Measurements from ENCODE around the gene INPP5A.

INPP5A gene

GRCh38 chr10:132628966-132629900 is 91.6 kb downstream of the INPP5A start:
- no peak for DNase-seq (ENCODE audit: low spot score)

DNA sequence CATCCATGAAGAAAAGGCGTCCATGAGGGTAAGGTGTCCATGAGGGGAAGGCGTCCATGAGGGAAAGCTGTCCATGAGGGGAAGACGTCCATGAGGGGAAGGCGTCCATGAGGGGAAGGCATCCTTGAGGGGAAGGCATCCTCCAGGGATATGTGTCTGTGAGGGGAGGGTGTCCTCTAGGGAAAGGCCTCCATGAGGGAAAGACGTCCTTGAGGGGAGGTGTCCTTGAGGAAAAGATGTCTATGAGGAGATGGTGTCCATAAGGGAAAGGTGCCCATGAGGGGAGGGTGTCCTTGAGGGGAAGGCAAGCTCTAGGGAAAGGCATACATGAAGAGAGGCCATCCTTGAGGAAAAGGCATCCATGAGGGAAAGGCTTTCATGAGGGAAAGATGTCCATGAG is 92.6 kb downstream of the INPP5A start:
- no peak for DNase-seq (ENCODE audit: low spot score)

GRCh38 chr10:132630666-132631337 is 93.2 kb downstream of the INPP5A start:
- no peak for DNase-seq (ENCODE audit: low spot score)

DNA sequence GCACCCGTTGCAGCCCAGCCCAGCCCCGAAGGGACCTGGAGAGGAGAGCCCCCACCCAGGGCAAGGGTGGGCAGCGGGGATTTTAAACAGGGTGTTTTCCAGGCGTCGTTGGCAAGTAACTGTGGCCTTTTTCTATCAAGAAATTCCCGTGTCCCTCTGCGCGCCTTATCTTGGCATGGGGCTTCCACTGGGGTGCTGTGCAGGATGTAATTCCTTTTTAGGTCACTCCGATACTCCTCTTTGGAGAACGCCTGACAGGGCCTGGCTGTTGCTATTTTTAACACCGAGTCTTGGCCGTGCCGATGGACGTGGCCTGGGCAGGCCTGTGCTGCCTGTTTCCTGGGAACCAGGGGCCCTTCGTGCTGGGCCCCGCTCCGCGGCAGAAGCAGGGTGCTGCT is 93.8 kb downstream of the INPP5A start:
- no peak for DNase-seq (ENCODE audit: low spot score)

- DNase-seq (ENCODE audit: low spot score): no peak
Observed at GRCh38 chr10:132632091-132632561, 94.5 kb downstream of the INPP5A start.

- no peak for DNase-seq (ENCODE audit: low spot score)
Observed at GRCh38 chr10:132632851-132633684, 95.5 kb downstream of the INPP5A start.

DNA sequence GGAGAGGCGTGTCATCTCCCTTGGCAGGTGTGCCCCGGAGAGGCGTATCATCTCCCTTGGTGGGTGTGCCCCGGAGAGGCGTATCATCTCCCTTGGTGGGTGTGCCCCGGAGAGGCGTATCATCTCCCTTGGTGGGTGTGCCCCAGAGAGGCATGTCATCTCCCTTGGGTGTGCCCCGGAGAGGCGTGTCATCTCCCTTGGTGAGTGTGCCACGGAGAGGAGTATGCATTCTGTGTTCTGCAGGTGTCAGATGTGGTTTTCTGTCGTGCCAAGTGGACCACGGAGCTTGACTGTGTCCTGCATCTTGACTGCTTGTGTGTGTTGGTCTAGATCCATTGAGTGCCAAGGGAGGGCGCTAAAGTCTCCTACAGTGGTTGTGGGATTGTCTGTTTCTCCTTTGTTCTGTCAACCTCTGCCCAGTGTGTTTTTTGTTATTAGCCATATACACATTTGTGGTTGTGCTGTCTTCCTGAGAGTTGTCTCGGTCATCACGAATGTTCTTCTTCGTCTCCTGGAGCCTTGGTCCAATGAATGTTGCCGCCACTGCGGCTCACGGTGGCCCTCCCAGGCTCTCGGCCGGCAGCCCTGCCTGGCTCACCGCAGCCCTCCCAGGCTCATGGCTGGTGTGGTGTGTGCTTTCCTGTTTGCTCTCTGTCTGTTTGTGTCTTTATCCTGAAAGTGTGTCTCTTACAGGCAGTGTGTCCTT is 96.8 kb downstream of the INPP5A start:
- no peak for DNase-seq (ENCODE audit: low spot score)

GRCh38 chr10:132634947-132635271 is 97.3 kb downstream of the INPP5A start:
- DNase-seq (ENCODE audit: low spot score): no peak

DNA sequence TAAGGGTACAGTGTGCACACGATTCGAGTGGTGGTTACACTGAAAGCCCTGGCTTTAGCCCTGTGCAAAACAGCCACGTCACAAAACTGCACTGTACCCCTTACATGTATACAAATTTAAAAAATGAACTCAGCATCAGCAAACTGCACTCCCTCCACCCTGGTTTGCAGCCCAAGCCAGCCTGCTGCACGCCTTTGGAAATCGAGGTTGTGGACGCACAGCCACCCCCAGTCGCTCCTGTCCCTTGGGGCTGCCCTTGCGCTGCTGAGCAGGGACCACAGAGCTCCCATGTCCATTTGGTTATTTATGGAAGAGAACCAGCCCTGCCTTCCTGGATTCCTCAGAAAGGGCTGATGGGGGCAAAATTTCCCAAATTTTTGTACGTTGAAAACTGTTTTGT is 98.8 kb downstream of the INPP5A start:
- no peak for DNase-seq (ENCODE audit: low spot score)

DNA sequence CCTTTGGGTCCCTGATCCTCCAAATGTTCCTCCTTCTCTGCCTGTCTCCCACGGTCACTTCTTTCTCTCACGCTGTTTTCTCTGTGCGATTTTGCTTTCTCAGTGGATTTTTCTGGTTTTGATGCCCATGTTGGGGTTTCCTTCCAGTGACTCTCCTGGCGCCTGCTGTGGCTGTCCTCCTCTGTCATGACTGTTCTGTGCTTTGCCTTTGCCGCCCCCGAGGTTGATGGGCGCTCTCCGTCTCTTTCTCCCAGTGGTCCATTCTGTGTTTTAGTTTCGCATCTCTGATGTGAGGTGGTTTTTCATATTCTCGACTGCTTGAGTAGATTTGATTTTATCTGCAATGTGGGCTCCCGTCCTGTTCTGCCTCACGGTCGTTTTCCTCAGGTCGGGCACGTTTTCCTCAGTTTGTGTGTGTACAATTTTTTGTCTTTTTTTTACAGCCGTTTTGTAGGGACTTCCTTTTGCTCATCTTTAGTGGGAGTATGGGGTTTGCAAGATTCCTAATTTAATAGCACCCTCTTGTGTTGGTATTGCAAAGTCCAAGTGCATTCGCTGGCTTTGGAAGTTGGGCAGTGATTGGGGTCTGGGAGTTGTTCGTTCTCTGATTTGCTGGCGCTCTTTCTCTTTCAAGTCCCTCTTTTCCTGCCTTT is 100.0 kb downstream of the INPP5A start:
- DNase-seq (ENCODE audit: low spot score): peak; percentile 58

DNA sequence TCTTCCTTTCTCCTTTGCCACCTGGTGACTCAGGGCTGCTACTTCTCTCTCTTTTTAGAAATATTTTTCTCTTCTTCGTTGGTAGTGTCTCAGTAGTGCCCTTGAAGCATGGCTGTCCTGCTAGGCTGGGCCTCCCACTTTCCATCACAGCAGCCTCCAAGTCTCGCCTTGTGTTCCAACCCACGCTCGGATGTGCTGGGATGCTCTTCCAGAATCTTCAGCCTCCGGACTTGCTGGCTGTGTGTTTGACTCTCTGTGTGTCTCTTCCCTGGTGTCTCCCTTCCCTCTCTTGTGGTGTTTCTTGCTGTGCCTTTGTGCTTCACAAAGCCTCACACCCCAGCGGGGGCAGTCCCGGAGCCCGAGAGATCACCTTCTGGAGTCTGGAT is 100.5 kb downstream of the INPP5A start:
- DNase-seq (ENCODE audit: low spot score): peak; percentile 52

DNA sequence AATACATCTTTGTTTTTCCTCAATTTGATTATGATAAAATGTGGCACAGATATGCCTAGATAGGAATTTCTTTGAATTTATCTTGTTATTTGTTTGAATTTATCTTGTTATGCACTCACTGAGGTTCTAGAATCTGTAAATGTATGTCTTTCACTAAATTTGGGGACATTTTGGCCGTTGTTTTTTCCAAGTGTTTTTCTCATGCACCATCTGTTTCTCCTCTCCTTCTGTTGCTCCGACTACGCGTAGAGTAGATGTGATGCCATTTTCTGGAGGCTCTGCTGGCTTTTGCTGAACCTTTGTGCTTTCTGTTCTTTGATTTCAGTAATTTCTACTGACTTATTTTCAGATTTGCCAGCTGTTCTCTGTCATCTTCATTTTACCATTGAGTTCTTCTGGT is 101.9 kb downstream of the INPP5A start:
- no peak for DNase-seq (ENCODE audit: low spot score)

- peak; percentile 49 for DNase-seq (ENCODE audit: low spot score)
Observed at GRCh38 chr10:132640326-132641125, 102.9 kb downstream of the INPP5A start.

GRCh38 chr10:132641401-132641800 is 103.8 kb downstream of the INPP5A start:
- DNase-seq (ENCODE audit: low spot score): no peak

GRCh38 chr10:132641966-132642731 is 104.6 kb downstream of the INPP5A start:
- DNase-seq (ENCODE audit: low spot score): no peak

DNA sequence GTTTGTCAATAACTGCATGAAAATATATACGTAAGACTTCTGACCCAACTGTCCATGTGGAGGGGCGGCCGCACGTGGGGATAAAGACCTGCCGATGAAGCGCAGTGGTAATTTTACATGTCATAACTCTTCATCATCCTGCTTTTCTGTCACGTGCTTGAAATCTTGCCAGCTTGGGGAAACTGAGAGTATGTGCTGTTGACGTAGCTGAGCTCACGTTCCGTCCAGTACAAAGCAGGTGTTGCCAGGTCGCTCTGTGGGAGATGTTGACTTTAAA is 105.1 kb downstream of the INPP5A start:
- no peak for DNase-seq (ENCODE audit: low spot score)

- peak; percentile 53 for DNase-seq (ENCODE audit: low spot score)
Observed at GRCh38 chr10:132643709-132644526, 106.3 kb downstream of the INPP5A start.

DNA sequence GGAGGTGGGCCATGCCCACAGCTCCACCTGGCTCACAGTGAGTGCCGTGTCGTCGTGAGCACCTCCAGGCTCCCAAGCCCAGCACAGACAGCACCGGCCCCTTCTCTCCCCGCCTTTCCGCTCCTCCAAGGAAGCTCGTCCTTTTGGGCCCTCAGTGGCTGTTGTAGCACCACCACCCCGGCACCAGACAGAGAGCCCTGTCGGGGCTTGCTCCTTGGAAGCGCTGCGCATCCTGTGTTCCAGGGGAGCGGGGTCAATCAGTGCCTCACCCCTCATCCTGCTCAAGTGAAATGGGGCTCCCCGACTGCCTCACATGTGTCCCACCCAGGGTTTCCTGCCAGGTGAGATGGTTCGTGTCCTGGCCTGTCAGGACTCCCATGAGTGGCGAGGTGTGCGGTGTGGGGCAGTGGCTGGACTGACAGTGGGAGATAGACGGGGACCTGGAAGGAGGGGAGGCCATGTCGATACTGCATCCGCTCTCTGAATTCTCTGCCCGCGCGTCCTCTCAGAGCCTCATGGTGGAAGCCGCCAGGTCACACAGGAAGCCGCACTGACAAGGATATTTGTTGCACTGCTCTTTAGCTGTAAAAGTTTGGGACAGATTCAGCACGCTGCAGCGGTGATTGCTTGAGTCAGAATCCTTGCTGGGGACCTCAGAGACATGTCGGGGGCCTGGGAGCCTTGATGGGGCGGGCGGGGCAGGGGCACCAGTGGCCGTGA is 107.1 kb downstream of the INPP5A start:
- DNase-seq (ENCODE audit: low spot score): peak; percentile 57

- no peak for DNase-seq (ENCODE audit: low spot score)
Observed at GRCh38 chr10:132645247-132645530, 107.6 kb downstream of the INPP5A start.

Measured in left forelimb (tissue), 1 donor.